ENCODE measurements around the gene TMEM217.

TMEM217 gene

DNA sequence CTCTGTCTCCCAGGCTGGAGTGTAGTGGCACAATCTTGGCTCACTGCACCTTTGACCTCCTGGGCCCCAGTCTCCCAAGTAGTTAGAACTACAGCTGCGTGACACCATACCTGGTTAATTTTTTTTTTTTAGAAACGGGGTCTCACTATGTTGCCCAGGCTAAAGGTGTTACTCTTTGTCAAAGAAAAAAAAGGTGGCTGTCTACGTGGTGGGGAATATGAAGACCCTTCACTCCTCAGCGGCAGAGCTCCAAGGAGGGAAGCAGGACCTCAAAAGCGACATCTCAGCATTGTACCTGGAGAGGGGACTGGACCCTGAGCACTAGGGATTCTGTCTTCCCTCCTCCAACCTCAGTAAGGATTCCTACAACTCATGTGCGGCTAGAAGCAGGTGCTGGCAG is 16.8 kb downstream of the TMEM217 start:
- Histone ChIP-seq H3K36me3 (ENCODE audit: control insufficient read depth in 2 of 2, insufficient read depth in 1 of 2, low read length in 2 of 2) (no peaks in the 10 kb centered on the region), H3K4me3 (ENCODE audit: low read depth, low read length) (no peak overlapping the region), H3K9me3 (ENCODE audit: control insufficient read depth, insufficient read depth, low read depth, low read length) (no peaks in the 10 kb centered on the region), H3K4me1 (ENCODE audit: control insufficient read depth, insufficient read depth, low read length) (peaks cover 6% of the 10 kb centered on the region), H3K27ac (ENCODE audit: extremely low read depth, low read depth, low read length) (no peak overlapping the region)
- POLR2A ChIA-PET: interaction anchor here (0.7 to 2.7 kb wide), 2 partner anchors 16 to 183 kb away, joined by 4 to 20 read pairs; partner anchors contain the start of genes TBC1D22B and TMEM217
- CTCF ChIA-PET: interaction anchor here (0.6 to 3.6 kb wide), 4 partner anchors 17 to 228 kb away, joined by 3 to 11 read pairs (median 3); no protein-coding TSS in a partner anchor
- TF ChIP-seq, protein P1, sequence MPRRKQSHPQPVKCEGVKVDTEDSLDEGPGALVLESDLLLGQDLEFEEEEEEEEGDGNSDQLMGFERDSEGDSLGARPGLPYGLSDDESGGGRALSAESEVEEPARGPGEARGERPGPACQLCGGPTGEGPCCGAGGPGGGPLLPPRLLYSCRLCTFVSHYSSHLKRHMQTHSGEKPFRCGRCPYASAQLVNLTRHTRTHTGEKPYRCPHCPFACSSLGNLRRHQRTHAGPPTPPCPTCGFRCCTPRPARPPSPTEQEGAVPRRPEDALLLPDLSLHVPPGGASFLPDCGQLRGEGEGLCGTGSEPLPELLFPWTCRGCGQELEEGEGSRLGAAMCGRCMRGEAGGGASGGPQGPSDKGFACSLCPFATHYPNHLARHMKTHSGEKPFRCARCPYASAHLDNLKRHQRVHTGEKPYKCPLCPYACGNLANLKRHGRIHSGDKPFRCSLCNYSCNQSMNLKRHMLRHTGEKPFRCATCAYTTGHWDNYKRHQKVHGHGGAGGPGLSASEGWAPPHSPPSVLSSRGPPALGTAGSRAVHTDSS (tag by site-specific recombination; IDR thresholded peaks at IDR 0.05): no peak
- no peak for TF ChIP-seq ZNF791 (tag by site-specific recombination; IDR thresholded peaks at IDR 0.05)
- TF ChIP-seq ZNF623 (tag by site-specific recombination; IDR thresholded peaks at IDR 0.05): no peak
- TF ChIP-seq ZSCAN5A (tag by site-specific recombination; IDR thresholded peaks at IDR 0.05): no peak
- TF ChIP-seq ZNF121 (tag by site-specific recombination; IDR thresholded peaks at IDR 0.05): peak; percentile 86
- no peak for TF ChIP-seq PRDM10 (tag by site-specific recombination; IDR thresholded peaks at IDR 0.05)
- no peak for TF ChIP-seq ZBTB20 (tag by site-specific recombination; IDR thresholded peaks at IDR 0.05)
- no peak for TF ChIP-seq RBAK (tag by site-specific recombination; IDR thresholded peaks at IDR 0.05)

DNA sequence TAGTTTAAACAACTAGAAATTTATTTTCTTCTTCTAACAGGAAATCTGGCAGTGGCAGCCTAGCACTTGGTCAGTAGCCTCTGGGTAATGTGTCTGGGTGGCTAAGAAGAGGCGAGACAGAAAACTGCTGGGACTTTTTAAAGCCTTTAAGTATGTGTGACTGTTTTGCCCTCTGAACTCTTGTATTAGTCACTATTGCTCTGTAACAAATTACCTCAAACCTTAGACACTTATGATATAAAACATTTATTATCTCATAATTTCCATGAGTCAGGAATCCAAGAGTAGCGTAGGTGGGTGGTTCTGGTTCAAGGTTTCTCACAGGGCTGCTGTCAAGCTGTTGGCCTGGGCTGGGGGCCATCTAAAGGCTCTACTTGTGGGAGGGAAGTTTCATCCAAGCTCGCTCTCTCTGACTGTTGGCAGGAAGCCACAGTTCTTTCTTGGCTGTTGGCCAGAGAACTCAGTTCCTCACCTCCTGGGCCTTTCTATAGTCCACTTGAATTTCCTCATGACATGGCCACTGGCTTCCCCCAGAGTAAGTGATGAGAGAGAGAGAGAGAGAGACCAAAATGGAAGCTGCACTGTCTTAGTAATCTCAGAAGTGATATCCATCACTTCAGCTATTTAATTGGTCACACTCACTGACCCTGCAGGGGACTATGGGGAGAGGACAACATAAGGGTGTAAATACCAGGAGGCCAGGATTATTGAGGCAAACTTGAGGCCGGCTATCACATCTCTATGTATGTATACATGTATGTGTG is 17.8 kb downstream of the TMEM217 start:
- H3K9me3 ChIP-seq (ENCODE audit: control insufficient read depth, insufficient read depth, low read depth, low read length): no peaks in the 10 kb centered on the region
- POLR2A ChIA-PET: interaction anchor here (0.6 to 1.7 kb wide), 4 partner anchors 18 to 193 kb away, joined by 4 to 10 read pairs (median 4); partner anchors contain the start of genes CMTR1, TBC1D22B and TMEM217
- peak overlapping the region; percentile 1; the same call in 1 of the 2 replicates for H3K27ac ChIP-seq (ENCODE audit: extremely low read depth, low read depth, low read length)
- no peaks in the 10 kb centered on the region for H3K36me3 ChIP-seq (ENCODE audit: control insufficient read depth in 2 of 2, insufficient read depth in 1 of 2, low read length in 2 of 2)
- peaks cover 6% of the 10 kb centered on the region for H3K4me1 ChIP-seq (ENCODE audit: control insufficient read depth, insufficient read depth, low read length)
- H3K4me3 ChIP-seq (ENCODE audit: low read depth, low read length): no peak overlapping the region
- CTCF ChIA-PET: interaction anchor here (0.6 to 3.6 kb wide), 3 partner anchors 15 to 43 kb away, joined by 3 to 11 read pairs (median 3); no protein-coding TSS in a partner anchor
- TF ChIP-seq, protein P2, sequence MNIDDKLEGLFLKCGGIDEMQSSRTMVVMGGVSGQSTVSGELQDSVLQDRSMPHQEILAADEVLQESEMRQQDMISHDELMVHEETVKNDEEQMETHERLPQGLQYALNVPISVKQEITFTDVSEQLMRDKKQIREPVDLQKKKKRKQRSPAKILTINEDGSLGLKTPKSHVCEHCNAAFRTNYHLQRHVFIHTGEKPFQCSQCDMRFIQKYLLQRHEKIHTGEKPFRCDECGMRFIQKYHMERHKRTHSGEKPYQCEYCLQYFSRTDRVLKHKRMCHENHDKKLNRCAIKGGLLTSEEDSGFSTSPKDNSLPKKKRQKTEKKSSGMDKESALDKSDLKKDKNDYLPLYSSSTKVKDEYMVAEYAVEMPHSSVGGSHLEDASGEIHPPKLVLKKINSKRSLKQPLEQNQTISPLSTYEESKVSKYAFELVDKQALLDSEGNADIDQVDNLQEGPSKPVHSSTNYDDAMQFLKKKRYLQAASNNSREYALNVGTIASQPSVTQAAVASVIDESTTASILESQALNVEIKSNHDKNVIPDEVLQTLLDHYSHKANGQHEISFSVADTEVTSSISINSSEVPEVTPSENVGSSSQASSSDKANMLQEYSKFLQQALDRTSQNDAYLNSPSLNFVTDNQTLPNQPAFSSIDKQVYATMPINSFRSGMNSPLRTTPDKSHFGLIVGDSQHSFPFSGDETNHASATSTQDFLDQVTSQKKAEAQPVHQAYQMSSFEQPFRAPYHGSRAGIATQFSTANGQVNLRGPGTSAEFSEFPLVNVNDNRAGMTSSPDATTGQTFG (tag by site-specific recombination; IDR thresholded peaks at IDR 0.05; ENCODE audit: borderline replicate concordance): no peak
- TF ChIP-seq ZNF558 (tag by site-specific recombination; IDR thresholded peaks at IDR 0.05) (0 out of 2 replicates have a peak, but pooled peaks have one; percentile 14), ZNF266 (tag by site-specific recombination; IDR thresholded peaks at IDR 0.05; ENCODE audit: low read depth) (no peak), ZNF704 (tag by site-specific recombination; IDR thresholded peaks at IDR 0.05) (no peak), PRDM1 (tag by site-specific recombination; IDR thresholded peaks at IDR 0.05) (peak; percentile 63; the same call in 1 of the 2 replicates), ZNF48 (tag by site-specific recombination; IDR thresholded peaks at IDR 0.05) (no peak), ZFP41 (tag by site-specific recombination; IDR thresholded peaks at IDR 0.05; ENCODE audit: borderline replicate concordance) (no peak), GLI2 (tag by site-specific recombination; IDR thresholded peaks at IDR 0.05; ENCODE audit: borderline replicate concordance, low read depth) (peak; percentile 63; the same call in 1 of the 2 replicates), ZNF654 (tag by site-specific recombination; IDR thresholded peaks at IDR 0.05; ENCODE audit: low read depth) (0 out of 2 replicates have a peak, but pooled peaks have one; percentile 6), ZNF211 (tag by site-specific recombination; IDR thresholded peaks at IDR 0.05; ENCODE audit: low read depth) (no peak), ZBTB10 (tag by site-specific recombination; IDR thresholded peaks at IDR 0.05) (no peak), REPIN1 (tag by site-specific recombination; IDR thresholded peaks at IDR 0.05; ENCODE audit: low read depth) (no peak)
